Choroid plexus epithelial cell (primary cell): ENCODE measurements around the gene CTSA.

Source experiments
- DNase-seq: peaks from one replicate; pipeline ENCODE4 v3.0.0-alpha.2; 2010; ENCODE audit warnings: low read depth
- H3K4me3 ChIP-seq: 2 replicates; pipeline ENCODE4 v1.5.1; 2011; ENCODE audit warnings: low read depth, mild to moderate bottlenecking, control low read depth, low read length, moderate library complexity
- TF ChIP-seq, protein P1 (sequence below): conservative IDR thresholded peaks from 2 replicates; pipeline ENCODE4 v1.5.1; 2011; ENCODE audit warnings: low read depth, mild to moderate bottlenecking, control low read depth, inconsistent platforms, low read length, moderate library complexity

The CTSA gene

DNA sequence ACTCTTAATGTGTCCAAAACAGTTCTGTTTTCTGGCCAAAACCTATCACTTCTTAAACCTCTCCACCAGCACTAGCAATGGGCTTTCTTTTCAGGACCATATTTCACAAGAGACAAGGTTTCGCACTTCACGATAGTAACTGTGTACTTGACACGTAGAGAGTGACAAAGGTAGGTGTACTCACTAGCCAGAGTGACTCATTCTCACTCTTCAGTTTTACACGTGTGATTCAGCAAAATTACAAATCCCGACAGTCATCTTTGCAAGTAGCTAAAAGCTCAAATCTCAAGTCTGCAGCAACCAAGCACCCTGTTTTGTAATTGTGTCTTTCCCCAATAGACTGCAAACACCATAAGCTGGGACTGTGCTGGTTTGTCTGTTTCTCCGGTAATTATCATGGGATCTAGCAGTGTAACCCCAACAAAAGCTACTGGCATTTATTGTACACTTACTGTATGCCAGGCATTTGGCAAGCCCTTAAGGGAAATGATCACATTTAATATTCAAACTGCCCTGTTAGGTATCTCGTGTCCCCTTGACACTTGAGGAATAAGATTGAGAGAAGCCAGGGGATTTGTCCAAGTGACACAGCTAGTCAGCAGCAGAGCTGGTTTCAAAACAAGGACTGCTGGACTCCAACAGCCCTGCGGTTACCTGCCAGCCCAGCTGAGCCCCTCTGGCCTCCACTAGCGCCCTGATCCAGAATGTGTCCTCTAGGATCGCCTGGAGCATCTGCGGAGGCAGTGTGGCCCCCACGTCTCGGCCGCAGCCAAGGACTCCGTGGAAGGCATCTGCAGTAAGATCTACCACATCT lies 53.2 kb downstream of the CTSA start:
- H3K4me3 ChIP-seq: no peak overlapping the region
- TF ChIP-seq, protein P1, sequence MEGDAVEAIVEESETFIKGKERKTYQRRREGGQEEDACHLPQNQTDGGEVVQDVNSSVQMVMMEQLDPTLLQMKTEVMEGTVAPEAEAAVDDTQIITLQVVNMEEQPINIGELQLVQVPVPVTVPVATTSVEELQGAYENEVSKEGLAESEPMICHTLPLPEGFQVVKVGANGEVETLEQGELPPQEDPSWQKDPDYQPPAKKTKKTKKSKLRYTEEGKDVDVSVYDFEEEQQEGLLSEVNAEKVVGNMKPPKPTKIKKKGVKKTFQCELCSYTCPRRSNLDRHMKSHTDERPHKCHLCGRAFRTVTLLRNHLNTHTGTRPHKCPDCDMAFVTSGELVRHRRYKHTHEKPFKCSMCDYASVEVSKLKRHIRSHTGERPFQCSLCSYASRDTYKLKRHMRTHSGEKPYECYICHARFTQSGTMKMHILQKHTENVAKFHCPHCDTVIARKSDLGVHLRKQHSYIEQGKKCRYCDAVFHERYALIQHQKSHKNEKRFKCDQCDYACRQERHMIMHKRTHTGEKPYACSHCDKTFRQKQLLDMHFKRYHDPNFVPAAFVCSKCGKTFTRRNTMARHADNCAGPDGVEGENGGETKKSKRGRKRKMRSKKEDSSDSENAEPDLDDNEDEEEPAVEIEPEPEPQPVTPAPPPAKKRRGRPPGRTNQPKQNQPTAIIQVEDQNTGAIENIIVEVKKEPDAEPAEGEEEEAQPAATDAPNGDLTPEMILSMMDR: no peak
- DNase-seq: peak; percentile 67

DNA sequence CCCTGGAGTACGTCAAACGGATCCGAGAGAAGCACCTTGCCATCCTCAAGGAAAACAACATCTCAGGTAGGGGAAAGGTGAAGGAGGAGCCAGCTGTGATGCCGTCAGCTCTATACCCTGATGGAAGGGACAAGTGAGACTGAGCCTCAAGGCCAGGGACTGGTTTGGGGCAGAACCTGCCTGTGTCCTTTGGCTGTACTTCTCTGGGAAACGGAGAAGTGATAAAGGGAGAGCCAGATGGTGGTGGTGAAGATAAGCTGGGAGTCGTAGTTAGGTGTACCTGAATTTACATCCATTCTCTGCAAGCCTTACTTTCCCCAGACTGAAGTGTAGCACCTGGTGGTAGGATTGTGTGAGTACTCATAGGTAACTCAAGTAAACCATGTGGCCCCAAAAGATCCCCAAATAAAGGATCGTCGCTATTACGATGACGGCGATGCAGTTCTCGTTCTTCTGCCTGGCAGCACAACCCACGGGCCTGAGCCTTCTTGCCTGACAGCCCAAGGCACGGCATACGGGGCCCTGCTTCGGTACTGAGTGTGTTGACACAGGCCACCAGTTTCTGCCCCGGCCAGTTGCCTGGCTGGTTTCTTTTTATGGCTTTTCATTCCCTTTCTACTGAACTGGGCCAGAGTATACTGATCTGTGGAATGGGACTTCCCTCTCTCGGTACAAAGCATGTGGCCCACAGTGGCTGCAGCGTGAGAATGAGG lies 54.0 kb downstream of the CTSA start:
- TF ChIP-seq, protein P1: peak; percentile 38
- H3K4me3 ChIP-seq: no peak overlapping the region
- no peak for DNase-seq

DNA sequence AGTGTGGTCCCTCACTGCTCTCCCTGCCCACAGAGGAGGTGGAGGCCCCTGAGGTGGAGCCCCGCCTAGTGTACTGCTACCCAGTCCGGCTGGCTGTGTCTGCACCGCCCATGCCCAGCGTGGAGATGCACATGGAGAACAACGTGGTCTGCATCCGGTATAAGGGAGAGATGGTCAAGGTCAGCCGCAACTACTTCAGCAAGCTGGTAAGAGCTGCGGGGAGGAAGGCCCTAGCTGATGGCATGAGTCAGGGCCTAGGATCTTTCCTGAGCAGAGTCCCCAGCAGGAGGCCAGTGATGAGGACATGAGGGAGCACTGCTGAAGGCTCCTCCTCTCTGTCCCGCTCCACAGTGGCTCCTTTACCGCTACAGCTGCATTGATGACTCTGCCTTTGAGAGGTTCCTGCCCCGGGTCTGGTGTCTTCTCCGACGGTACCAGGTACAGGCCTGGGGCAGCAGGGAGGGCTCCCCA lies 54.6 kb downstream of the CTSA start:
- DNase-seq: peak; percentile 89
- TF ChIP-seq, protein P1: no peak

DNA sequence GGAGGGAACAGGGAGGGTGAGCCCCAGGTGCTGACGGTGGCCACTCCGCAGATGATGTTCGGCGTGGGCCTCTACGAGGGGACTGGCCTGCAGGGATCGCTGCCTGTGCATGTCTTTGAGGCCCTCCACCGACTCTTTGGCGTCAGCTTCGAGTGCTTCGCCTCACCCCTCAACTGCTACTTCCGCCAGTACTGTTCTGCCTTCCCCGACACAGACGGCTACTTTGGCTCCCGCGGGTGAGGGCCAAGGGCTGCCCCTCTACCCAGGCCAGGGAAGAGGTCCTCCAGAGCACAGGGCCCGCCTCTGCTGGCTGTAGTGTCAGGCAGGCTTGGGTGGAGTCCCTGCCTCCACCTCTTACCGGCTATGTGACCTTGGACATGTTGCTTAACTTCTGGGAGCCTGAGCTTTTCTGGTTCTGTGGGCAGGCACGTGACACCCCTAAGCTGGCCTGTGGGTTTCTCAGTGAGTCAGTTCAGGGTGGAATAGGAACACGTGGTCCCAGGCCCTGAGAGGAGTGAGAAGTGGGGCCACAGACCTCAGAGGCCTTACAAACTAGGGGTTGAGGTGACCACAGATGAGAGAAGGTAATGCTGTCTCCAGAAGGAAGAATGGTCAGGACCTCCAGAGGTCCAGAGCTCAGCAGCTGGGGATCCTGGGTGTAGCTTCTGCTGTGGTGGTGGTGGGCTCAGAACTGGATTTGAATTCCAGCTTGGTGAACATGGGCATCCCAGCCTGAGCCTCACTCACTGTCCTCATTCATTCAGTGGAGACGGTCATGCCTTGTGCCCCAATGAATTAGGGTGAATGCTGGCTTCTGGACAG lies 55.2 kb downstream of the CTSA start:
- DNase-seq: peak; percentile 95
- H3K4me3 ChIP-seq: no peak overlapping the region
- TF ChIP-seq, protein P1: no peak

More for the DNA sequence above, 54.6 kb downstream of the CTSA start:
- H3K4me3 ChIP-seq: no peak overlapping the region

DNA sequence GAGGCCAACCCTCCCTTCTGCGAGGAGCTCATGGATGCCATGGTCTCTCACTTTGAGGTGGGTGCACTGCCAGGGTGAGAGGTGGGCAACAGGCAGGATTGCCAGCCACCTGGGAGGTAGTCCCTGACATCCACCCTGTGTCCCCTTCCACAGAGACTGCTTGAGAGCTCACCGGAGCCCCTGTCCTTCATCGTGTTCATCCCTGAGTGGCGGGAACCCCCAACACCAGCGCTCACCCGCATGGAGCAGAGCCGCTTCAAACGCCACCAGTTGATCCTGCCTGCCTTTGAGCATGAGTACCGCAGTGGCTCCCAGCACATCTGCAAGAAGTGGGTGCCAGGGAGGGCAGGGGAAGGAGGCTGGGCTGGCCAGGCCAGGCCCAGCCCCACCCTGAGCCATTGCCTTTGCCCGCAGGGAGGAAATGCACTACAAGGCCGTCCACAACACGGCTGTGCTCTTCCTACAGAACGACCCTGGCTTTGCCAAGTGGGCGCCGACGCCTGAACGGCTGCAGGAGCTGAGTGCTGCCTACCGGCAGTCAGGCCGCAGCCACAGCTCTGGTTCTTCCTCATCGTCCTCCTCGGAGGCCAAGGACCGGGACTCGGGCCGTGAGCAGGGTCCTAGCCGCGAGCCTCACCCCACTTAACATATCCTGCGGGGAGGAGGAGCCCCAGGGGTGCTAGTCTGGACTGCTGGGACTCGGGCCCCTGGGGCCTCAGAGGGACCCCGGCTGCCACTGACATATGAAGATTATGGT lies 56.2 kb downstream of the CTSA start:
- no peak for DNase-seq
- H3K4me3 ChIP-seq: no peak overlapping the region
- TF ChIP-seq, protein P1: no peak

DNA sequence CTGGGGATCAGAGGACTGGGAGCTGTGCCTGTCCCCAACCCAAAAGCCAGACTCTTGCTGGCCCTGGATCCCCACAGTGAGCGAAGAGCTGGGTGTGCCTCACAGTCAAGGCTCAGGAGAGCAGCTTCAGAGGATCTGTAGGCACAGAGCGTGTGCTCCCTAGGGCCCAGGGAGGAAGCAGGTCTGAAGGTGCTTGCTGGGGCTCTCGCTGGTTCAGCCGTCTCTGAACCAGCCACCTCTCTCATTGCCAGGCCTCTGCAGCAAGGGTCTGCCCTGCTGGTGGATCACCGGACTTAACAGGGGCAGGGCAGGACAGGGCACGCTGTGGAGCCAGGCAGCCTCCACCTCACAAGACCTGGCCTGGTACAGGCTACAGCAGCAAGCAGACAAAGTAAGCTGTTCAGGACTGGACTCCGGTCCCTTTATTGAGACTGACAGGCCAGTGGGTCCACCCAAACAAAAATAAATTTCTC lies 57.2 kb downstream of the CTSA start:
- TF ChIP-seq, protein P1: no peak
- no peak for DNase-seq
- no peak overlapping the region for H3K4me3 ChIP-seq
